NCI-H510A (cell line): Measurements from ENCODE around the gene RPTOR.
A peak's percentile ranks its signal among the peaks of the same experiment; 100 is the strongest.

Experiments
- DNase-seq: peaks from one replicate; lab custom pipeline; 2025; lab: John Stamatoyannopoulos, UW

Gene RPTOR

DNA sequence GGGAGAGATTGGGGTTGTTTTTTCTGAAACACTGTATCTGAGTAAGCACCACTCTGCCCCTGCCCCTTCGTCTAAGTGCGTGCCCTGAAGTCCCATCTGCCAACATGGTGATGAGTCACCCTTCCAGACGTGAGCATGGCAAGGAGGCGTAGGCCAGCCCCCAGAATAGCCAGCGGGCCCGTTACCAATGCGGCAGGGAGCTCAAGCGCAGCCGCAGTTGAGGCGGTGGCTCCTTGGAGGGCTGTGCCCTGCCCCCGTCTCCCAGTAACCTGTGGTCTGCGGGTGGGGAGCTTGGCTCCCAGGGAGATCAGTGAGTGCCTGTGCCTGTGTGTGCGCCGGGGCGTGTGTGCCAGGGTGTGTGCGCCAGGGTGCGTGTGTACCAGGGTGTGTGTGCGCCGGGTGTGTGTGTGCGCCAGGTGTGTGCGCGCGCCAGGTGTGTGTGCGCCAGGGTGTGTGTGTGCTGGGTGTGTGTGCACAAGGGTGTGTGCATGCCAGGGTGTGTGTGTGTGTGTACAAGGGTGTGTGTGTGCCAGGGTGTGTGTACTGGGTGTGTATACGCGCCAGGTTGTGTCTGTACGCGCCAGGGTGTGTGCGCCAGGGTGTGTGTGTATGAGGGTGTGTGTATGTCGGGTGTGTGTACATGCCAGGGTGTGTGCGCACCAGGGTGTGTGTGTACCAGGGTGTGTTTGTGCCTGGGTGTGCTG, 348.4 kb downstream of the RPTOR start:
- DNase-seq: peak; percentile 10

DNA sequence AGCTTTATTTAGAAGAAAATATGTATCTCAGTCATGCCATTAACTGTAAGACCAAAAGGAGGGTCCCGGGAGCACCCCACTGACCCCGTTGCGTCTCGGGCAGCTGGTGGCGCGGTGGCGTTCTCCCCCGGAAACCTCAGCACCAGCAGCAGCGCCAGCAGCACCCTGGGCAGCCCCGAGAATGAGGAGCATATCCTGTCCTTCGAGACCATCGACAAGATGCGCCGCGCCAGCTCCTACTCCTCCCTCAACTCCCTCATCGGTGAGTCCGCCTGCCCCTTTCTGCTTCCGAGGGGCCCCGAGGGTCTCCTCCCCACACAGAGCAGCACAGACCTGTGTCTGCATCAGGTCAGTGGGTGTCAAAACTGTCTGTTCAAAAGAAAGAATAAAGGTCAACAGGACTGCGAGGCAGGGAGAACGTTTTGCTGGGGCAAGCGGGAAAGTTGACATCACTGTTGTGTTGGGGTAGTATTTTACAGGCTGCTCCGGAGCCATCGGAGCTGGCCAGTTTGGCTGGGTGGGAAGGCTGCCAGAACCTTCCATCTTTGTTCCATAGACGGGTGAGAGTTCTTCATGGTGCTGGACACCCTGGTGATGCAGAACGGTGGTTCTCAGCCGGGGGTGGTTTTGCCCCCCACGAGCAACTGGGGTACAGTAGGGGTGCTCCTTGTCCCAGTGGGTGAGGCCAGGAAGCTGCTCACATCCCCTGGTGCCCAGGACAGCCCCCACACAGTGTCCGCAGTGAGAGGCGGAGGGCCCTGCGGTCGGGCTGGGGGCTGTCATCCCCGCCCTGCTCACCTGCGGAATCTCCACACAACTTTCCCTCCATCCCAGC, 349.2 kb downstream of the RPTOR start:
- DNase-seq: no peak

DNA sequence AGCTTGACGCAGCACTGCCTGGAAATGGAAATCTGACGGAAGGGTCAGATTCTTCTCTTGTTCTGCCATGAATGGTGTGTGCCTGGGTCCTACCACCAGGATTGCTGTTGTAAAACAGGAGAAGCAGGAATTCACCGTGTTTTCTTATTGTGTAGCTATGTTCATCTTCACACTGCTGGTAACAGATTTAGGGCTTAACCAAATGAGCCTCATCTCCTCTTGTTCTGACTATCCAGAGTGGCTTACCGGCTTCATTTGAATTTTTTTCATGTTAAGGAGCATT, 349.7 kb downstream of the RPTOR start:
- DNase-seq: no peak

DNA sequence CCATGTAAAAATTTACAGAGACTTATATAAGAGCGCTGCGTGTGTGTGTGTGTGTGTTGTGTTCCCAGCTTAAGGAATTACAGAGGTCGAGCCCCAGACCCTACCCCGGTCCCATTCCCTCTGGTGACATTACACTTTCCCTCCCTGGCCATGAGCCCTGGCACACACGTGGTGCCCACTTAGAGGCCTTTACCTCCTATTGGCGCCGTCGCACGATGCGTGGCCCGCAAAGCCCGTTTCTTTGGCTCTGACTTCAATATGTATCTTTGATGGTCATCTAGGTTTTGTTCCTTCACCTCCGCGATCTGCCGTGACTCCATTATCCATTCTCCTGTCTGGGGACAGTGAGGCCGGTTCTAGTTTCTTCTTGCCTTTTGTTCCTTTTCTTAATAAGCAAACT, 350.1 kb downstream of the RPTOR start:
- no peak for DNase-seq

DNA sequence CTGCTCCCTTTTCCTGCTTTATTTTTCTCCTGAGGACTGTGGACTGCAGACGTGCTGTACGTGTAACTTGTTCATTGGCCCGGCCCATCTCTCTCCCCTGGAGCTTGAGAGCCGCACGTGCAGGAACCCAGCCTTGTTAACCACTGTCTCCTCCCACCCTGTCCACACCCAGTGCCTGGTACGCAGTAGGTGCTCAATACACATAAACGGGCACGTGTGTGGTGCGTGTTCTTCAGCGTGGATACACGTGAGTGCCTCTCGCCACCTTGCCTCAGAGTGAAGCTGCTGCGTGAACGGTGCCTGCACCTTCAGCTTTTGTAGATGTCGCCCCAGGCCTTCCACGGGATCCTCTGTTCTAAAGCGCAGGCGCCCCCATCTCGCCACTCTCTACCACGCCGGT, 350.7 kb downstream of the RPTOR start:
- DNase-seq: no peak

DNA sequence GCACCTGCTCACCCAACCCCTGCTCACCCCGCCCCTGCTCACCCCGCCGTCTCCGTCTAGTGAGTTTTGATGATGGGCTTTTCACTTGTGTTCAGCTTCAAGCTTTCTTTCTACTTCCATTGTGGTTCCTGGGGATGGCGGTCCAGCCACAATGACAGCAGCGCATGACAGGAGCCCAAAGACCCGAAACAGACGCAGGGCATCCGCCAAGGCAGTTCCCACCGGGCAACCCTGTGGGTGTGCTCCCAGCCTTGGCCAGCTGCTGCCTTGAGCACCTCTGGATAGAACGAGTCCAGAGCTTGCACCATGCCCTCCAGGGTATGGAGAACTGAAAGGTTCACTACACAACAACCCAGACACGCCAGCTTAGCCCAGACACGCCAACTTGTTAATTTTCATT, 354.1 kb downstream of the RPTOR start:
- peak; percentile 18 for DNase-seq

DNA sequence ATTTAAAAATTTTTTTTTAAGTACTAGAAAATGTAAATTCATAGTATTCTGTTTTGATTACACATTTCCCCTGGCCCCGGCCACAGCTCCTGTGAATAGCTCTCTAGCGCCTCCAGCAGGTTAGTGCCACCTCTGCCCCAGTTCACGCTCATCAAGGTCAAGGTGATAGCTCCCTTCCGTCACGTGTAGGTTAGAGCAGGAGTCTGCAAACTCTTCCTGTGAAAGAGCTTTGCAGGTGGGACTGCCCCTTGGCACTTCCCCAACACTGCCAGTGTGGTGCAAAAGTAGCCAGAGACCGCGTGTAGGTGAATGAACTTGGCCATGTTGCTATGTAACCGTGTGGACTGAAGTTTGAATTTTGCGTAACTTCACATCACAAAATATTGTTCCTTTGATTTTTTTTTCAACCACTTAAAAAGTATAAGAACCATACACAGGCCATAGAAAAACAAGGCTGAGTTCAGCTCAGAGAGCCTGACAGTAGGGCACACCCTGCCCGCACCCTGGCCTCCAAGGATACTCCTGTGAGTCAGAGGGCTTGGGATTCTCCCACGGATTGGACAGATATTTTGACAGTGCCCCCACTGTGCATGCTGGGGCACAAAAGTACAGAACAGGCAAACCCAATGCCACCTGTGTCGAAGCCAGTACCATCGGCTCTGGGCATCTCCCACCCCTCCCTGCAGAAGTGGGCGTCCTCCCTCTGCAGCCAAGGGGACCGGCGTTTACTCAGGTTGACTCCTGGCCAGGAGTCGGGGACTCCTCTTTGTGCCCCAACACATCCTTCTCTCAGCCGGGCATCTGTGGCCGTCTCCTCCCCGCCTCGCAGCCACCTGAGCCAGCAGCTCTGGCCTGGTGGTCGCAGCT, 355.0 kb downstream of the RPTOR start:
- DNase-seq: peak; percentile 25

DNA sequence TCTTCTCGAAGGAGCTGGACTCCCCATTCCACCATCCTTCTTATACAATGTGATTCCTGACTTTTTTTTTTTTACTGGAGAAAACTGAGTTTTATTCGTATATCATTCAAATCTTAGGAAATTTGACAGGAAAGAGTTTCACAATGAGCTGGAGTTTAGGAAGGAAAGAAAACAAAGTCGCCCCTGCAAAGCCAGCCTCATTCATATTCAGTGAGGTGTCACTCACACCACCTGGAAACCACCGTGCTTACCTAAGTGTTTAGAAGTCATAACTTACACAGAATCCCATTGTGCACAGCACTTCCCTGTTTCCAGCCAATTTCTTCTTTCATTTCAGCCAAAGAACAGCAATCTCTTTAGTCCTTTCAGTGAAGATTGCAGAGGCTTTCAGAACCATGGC, 356.7 kb downstream of the RPTOR start:
- no peak for DNase-seq

DNA sequence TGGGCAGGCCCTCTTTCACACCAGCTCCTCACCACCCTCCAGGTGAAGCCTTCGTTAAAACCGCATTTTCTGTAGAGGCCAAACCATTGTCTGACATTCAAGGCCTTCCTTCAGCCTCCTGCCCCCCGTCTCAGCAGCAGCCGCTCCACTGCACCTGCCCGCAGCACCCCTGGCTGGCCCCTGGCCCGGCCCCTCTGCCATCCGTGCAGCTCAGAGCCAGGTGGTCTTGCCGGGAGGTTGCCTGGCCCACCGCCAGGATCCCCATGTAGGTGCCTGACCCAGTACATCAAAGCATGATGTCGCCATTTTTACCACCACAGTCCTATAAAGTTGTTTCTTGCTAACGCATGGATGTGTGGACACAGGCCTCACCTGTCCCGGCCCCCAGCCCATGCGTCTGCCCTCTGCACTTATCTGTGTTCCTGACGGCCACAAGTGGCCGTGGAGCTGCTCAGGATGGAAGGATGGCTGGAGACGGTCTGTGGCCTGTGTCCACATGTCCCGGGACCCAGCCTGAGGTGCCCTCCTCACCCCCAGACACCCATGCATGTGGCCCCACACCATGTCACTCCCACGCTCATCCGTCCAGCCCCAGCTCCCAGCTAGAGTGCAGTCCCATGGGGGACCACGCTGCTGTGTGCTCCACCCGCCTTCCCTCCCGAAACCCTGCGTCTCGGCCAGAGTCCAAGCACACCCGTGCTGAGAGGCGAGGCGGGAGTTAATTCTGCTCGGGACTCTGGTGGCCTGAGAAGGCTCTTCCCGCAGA, 357.7 kb downstream of the RPTOR start:
- DNase-seq: no peak

DNA sequence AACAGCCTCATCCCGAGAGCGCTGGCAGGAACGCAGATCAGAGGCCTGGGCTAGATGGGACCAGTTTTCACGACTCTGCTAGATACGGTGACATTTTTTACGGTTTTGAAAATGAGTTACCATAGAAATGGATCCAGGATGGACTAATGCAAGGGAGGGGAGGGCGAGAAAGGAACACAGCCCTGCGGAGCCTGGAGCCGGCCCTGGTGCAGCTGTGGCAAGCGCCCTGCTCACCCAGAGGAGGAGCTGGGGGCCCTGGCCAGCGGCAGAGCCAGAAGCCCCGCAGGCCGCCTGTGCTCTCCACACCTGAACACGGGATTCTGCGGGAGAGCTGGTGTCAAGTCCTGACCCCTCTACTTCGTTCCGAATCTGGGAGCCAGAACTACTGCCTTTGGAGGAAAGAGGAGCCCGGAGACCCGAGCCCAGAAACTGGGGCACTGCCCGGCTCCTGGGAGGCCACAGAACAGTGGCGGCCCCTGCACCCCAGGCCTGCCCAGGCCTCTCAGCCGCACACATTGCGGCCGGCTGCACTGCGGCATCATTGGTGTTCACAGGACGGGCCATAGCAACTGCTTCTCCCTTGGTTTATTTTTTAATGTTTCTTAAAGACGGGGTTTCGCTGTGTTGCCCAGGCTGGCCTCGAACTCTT, 358.4 kb downstream of the RPTOR start:
- no peak for DNase-seq

DNA sequence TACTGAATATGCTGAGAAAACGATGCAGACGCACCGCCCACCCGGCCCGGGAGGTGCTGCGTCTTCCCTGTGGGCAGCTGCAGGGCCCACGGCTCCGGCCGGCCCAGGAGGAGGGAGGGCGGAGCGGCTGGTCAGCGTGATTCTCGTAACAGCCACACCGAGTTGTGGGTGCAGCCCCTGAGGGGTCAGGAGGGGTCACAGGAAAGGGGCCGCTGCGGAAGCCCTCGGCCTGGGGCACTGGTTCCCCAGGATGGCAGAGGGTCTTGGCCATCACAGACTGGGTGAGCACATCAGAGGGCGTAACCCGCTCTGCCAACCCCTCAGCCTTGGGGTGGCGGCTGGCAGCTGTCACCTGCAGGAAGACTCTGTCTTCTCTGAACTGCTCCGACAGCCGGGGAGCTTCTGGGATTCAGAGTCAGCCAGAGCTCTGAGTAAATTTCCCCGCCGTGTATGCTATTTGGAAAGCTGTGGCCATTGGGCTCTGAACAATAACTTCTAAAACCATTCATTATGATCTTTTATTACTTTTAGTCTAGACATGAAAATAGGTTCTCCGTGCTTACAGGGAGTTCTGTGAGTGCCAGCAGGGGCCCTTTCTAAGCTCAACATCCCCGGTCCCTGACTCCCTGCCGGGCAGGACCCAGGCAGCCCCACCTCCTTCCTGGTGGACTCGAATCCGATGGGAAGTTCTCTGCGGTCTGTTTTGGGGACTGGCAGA, 359.6 kb downstream of the RPTOR start:
- DNase-seq: no peak

DNA sequence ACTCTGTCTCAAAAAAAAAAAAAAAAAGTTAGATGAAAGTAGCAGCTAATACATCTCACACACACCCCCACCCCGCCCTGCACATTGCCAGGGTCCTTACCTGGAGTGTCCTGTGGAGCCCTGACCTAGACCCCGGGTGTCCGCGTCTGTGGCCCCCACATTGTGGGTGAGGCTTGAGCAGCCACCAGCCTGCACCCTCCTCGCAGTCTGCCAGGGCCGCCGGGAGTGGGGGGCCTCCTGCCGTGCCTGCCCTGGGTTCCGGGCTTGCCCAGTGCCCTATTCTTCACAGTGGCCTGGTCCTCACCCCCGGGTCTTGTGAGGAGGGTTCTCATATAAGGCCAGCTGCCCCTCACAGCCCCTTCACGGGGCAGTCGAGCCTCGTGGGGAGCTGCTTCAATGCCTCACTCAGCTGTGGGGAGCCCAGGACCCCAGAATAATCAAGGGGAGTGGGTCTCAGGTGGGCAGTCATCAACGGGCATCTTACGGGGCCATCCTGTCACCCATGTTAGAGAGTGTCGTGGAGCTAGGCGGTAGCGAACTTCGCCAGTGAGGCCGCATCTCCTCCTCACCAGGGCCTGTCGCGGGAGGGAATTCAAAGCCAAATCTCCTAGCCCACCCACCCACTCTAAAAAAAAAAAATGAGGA, 361.1 kb downstream of the RPTOR start:
- no peak for DNase-seq

DNA sequence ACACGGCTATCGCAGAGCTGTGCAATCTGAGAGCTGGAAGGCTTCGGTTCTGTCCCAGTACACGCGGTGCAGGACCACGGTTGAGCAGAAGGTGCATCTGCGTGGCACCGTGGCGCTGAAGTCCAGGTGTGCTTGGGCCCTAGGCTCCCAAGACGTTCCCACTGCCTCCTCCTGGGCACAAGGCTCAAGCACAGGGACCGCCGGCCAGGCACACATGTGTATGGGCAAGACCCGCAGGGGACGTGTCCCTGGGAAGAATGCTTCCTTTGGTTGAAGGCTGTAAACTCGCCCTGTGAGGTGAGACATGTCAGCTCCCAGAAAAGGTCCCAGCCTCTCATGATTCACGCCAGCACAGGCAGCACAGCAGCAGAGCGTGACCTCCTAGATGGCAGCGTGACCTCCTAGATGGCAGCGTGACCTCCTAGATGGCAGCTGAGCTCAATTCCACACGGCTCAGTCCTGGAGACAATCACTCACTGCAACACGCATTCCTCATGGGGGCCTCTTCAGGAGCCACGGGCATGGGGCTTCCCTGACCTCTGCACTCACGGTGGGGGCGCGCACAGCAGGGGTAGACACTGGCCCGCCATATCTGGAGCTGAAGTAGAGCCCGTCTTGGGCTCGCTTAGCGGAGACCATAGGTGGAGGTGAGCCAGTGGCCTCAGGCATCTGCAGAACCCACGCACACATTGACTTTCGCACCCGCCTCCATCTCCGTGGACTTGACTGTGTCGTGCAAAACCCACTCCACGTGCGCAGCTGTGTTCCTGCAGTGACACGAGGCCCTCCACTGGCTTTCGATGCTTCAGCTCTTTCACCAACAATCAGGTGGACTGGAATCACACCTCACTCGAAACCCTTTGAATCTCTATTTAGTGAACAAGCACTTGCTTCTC, 362.0 kb downstream of the RPTOR start:
- DNase-seq: no peak

DNA sequence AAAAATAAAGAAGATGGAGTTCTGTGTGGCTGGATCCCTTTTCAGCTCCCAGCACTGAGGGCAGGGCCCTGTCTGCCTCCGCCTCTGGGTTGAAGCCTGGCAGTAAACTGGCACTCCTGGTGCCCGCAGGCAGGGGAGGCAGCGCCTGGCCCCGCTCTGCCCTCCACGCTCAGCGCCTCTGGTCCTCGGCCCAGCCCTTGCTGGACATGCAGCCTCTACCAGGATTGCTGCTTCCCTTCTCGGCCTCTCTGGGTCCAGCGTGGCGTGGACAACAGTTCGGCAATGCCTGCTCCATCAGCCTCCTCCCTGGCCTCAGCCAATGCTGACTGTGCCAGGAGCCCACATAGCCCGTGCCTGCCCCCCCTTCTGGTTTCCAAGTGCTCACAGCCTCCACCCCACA, 362.6 kb downstream of the RPTOR start:
- DNase-seq: no peak

DNA sequence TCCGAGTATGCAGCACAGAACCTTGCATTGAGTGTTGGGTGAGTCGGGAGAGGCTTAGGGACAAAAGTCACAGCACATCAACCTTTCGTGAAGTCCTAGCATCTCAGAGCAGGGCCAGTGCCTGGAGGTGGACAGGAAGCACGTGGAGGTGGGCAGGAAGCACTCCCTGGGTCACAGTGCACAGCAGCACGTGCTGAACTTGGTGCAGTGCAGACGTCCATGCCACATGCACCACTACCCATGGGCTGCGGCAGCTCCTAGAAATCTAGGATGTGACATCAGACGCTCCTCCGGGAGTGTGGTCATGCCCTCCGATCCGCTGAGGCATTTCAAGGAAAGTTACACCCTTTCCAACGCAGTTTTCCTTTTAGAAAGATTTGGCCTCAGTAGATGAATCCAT, 363.6 kb downstream of the RPTOR start:
- DNase-seq: no peak

DNA sequence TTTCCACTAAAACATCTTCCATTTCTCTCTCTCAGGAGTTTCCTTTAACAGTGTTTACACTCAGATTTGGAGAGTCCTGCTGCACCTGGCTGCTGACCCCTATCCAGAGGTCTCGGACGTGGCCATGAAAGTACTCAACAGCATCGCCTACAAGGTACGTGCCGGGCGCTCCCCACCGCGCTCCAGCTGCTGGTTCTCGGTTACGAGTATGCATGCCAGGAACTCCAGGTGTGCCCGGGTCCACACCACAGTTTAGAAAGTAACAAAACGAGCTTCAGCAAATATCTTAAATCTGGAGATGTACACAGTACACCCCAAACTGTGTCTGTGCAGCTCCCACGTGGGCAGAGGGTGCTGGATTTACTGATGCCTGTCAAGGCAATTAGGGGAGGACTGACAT, 364.1 kb downstream of the RPTOR start:
- no peak for DNase-seq

DNA sequence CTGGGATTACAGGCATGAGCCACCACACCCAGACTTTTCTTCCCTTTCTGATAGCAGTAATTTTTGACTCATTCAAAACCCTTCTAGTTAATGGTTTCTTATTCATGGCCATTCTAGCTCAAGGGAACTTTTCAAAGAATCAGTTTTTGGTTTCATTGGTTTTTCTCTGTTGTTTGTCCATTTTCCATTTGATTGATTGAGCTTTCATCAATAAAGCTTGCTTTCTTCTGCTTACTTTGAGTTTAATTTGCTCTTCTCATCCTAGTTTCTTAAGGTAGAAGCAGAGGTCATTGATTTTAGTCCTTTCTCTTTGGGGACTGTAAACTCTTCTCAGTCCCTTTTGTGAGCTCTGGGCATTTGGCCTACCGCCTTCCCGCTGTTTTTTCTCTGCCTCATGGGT, 365.0 kb downstream of the RPTOR start:
- no peak for DNase-seq

DNA sequence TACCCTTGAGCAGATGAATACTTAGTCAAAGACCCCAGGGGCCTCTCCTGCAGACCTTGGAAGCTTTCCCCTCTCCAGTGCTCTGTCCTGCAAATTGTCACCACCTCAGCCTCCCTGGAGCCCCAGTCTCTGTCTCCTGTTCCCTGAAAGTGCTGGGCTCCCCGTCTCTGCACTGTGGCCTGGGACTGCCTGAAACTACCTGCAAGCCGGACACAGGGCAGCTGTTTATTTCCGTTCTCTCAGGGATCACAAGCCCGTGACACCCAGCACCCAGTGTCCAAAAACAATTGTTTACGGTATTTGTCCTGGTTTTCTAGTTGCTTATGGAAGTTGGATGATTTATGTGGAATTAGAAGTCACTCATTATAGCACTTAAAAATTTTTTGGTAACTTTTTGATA, 365.4 kb downstream of the RPTOR start:
- no peak for DNase-seq

DNA sequence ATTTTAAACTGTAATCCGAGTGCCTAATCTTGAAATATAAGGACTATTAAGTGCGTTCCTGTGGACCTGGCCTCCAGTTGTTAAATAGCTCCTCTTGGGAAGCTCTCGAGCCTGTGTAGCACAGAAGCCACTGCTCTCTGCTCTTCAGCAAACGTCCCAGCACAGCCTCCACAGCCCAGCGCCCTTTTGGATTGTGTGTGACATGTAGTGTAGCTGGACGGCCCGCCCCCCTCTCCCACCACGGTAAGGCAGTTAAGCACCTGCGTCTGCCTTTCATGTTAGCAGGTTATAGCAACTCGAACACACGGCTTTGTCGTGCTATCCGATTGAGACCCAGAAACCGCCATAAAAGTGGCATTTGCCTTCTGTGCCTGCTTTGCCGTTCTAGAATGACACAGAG, 367.8 kb downstream of the RPTOR start:
- DNase-seq: no peak
